Colonic mucosa (tissue), 4 donors: ENCODE measurements around the gene KIAA0232. TPM values are rescaled to one million over a fixed set of nuclear protein-coding genes. Genes with fewer than 3 reads are reported as not detected.
"Not testable (repeated sequence)": the region's sequence is repeated elsewhere in the genome, so short reads cannot be mapped to it uniquely, and the experiment has no call there.

Experiments used
- DNase-seq: peaks from one replicate; pipeline ENCODE4 v3.0.0-alpha.2; 2020
- H3K27ac ChIP-seq: fragments of 200-600 bp; one replicate; pipeline ENCODE4 v1.8.0; 2021
- H3K27me3 ChIP-seq: fragments of 200-600 bp; one replicate; pipeline ENCODE4 v1.8.0; 2021
- H3K36me3 ChIP-seq: fragments of 200-600 bp; one replicate; pipeline ENCODE4 v1.8.0; 2021
- H3K4me1 ChIP-seq: fragments of 200-600 bp; one replicate; pipeline ENCODE4 v1.8.0; 2021; ENCODE audit warnings: mild to moderate bottlenecking
- H3K4me3 ChIP-seq: fragments of 200-600 bp; one replicate; pipeline ENCODE4 v1.8.0; 2021
- H3K9ac ChIP-seq, 2 donors: one replicate each; pipeline ENCODE4 v1.7.0; 2013; ENCODE audit warnings: control low read depth in 2 of 2, low read depth in 2 of 2, low read length in 2 of 2
- H3K9me3 ChIP-seq: fragments of 200-600 bp; one replicate; pipeline ENCODE4 v1.8.0; 2021
- intact Hi-C: fragments of 100-400 bp; cut with DNase I; formaldehyde crosslinking; loops from one replicate; pipeline ENCODE4 v1.14.1; 2022
- total RNA-seq, 2 donors: library from RNA; stranded (reverse); fragmentation: NEBNext Ultra II Directional in 1 of 2; extraction: Animal tissue kit (Norgen Biotek cat#: 25700) in 1 of 2; gene quantifications; one replicate each; pipeline ENCODE4 v1.2.1, GENCODE V29; 2021
- TF ChIP-seq, protein P1 (sequence below): fragments of 200-600 bp; IDR thresholded peaks from one replicate; pipeline ENCODE4 v1.8.0; 2022; ENCODE audit warnings: antibody characterized with exemption, mild to moderate bottlenecking
- donor health status: healthy.
- donor health status: DM: no; HTN: no; CAD: no.
- donor health status: DM: no; HTN: no; CAD: no.

The KIAA0232 gene
- total RNA-seq, 2 donors from 2014 or later: 20.8 to 32.8 TPM

DNA sequence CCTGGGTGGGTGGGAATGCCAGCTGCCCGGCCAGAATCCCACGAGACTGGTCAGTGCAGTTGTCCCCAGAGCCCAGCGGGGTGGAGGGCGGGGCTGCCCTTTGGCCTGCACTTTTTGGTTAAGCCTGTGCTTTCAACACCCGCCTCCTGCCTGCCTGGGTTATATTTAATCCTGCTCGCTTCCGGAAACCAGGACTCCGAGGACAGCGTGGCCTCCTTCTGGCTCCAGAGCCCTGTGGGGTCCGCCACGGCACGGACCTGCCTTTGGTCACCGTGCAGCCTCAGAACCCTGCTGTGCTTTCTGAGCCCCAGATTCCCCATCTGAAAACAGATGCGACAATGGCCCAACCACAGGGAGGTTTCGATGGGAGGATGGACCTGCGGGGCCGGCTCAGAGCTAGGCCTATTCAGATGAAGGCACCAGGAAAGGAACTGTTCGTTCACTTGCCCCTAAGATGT, 29.4 kb upstream of the KIAA0232 start:
- intact Hi-C loops: no loop called here
- Histone ChIP-seq H3K4me1 (peaks cover 30% of the 10 kb centered on the region), H3K4me3 (no peak overlapping the region), H3K36me3 (no peaks in the 10 kb centered on the region), H3K27ac (no peak overlapping the region), H3K27me3 (no peaks in the 10 kb centered on the region), H3K9ac (peak overlapping the region in 1 of 2 donors; percentile 26), H3K9me3 (no peaks in the 10 kb centered on the region)
- TF ChIP-seq, protein P1, sequence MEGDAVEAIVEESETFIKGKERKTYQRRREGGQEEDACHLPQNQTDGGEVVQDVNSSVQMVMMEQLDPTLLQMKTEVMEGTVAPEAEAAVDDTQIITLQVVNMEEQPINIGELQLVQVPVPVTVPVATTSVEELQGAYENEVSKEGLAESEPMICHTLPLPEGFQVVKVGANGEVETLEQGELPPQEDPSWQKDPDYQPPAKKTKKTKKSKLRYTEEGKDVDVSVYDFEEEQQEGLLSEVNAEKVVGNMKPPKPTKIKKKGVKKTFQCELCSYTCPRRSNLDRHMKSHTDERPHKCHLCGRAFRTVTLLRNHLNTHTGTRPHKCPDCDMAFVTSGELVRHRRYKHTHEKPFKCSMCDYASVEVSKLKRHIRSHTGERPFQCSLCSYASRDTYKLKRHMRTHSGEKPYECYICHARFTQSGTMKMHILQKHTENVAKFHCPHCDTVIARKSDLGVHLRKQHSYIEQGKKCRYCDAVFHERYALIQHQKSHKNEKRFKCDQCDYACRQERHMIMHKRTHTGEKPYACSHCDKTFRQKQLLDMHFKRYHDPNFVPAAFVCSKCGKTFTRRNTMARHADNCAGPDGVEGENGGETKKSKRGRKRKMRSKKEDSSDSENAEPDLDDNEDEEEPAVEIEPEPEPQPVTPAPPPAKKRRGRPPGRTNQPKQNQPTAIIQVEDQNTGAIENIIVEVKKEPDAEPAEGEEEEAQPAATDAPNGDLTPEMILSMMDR: no peak
- DNase-seq: peak; percentile 87

DNA sequence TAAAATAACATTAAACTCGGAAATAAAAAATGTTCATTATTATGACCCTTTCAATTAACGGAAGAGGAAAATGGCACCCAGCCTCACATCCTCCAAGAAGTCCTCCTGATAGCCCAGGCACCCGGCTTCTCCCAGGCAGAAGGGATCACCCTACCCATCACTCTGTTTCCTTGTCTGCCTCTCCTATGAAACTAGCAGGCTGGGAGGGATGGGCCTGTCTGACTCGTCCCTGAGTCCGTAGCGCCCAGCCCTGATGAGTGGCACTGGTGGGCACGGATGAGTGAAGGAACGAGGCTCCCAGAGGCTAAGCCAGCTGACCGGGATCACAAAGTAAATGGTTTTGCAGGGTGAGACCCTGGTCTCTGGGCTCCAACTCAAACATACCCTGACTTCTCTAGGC, 28.6 kb upstream of the KIAA0232 start:
- H3K9ac ChIP-seq: no peak overlapping the region
- H3K27me3 ChIP-seq: no peaks in the 10 kb centered on the region
- no peak for DNase-seq
- no peak overlapping the region for H3K27ac ChIP-seq
- no peaks in the 10 kb centered on the region for H3K9me3 ChIP-seq
- H3K4me3 ChIP-seq: no peak overlapping the region
- TF ChIP-seq, protein P1: no peak
- peaks cover 26% of the 10 kb centered on the region for H3K4me1 ChIP-seq
- intact Hi-C loops: no loop called here
- H3K36me3 ChIP-seq: no peaks in the 10 kb centered on the region

DNA sequence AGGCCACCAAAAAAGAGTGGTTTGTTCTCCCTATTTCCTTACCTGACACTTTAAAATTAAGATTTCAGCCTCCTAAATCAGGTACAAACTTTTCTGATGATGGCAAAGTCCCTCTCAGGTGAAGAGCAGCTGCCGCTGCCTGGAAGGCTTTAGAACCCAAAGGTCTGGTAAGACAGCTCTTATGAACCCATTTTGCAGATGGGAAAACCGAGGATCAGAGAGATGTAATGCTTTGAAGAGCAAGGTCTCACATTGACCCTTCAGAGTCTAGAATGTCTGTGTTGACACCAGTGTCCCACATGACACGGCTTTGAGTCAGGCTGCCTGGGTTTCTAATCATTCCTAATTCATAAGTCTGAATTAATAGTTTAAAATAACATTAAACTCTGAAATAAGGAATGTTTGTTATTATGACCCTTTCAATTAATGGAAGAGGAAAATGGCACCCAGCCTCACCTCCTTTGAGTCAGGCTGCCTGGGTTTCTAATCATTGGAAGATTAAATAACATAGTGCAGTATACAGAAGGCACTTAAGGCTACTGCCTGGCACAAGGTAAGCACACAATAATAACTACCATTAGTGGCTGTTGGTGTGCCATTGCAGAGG, 27.9 kb upstream of the KIAA0232 start:
- no peaks in the 10 kb centered on the region for H3K36me3 ChIP-seq
- no peaks in the 10 kb centered on the region for H3K27me3 ChIP-seq
- no peak overlapping the region for H3K27ac ChIP-seq
- intact Hi-C loops: no loop called here
- H3K9ac ChIP-seq: no peak overlapping the region
- H3K4me1 ChIP-seq: peaks cover 24% of the 10 kb centered on the region
- H3K4me3 ChIP-seq: no peak overlapping the region
- TF ChIP-seq, protein P1: no peak
- H3K9me3 ChIP-seq: no peaks in the 10 kb centered on the region
- no peak for DNase-seq

DNA sequence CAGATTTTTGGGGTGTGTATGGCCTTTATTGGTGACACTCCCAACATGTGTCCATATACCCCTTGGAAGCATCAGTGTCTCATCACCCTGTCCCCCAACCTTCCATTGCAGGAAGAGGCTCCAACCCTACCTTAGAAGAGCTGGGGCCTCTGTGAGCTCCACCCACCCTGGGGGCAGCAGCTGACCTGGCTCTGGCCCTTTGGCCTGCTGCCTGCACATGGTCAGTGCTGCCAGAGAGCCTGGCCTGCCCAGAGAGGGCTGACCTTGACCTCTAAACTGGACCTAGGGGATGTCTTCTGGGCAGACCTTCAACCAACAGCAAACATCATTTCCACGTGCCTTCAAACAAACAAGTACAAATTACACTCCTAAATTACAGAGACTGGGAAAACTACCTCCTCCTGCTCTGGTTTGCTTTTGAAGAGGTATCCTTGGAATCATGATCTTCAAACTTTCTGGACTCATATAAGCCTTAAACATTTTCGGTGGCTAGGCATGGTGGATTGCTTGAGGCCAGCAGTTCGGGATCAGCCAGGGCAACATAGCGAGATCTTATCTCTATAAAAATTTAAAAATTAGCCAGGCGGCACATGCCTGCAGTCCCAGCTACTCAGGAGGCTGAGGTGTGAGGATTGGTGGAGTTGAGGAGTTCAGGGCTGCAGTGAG, 27.3 kb upstream of the KIAA0232 start:
- no peak for DNase-seq
- Histone ChIP-seq H3K9me3 (no peaks in the 10 kb centered on the region), H3K27ac (no peak overlapping the region), H3K9ac (no peak overlapping the region), H3K4me1 (peaks cover 18% of the 10 kb centered on the region), H3K36me3 (no peaks in the 10 kb centered on the region), H3K27me3 (no peaks in the 10 kb centered on the region), H3K4me3 (no peak overlapping the region)
- intact Hi-C loops: no loop called here
- TF ChIP-seq, protein P1: no peak

DNA sequence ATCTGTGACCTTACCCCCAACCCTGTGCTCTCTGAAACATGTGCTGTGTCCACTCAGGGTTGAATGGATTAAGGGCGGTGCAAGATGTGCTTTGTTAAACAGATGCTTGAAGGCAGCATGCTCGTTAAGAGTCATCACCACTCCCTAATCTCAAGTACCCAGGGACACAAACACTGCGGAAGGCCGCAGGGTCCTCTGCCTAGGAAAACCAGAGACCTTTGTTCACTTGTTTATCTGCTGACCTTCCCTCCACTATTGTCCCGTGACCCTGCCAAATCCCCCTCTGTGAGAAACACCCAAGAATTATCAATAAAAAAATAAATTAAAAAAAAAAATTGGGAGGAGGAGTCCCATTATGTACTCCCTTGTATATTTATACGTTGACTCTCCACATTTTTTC, 26.2 kb upstream of the KIAA0232 start:
- H3K9me3 ChIP-seq, H3K27me3 ChIP-seq, DNase-seq, H3K36me3 ChIP-seq, intact Hi-C loops, H3K9ac ChIP-seq, H3K4me3 ChIP-seq, H3K27ac ChIP-seq: not testable (repeated sequence)
- H3K4me1 ChIP-seq: peaks cover 11% of the 10 kb centered on the region

DNA sequence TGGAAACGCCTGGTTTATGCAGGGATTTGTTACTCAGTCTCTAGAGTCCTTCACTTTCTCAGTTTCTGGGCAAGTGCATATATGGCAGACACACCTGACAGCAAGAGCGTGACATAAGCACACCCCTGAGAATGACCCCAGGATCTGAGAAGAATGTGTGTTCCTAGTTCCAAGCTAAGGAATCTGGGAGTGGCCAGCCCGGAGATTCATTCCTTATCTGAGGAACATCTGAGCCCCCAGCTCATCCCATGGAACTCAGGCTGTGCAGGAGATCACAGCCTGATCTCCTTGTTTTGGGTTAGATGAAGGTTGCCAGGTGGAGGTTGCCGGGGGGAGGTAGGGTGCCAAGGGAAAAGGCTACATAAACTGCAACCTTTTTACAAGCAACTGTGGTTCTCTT, 23.8 kb upstream of the KIAA0232 start:
- TF ChIP-seq, protein P1: no peak

More for the DNA sequence above, 23.8 kb upstream of the KIAA0232 start:
- Histone ChIP-seq H3K9me3 (no peaks in the 10 kb centered on the region), H3K4me3 (no peak overlapping the region), H3K9ac (no peak overlapping the region), H3K4me1 (no peaks in the 10 kb centered on the region), H3K36me3 (no peaks in the 10 kb centered on the region), H3K27ac (no peak overlapping the region), H3K27me3 (no peaks in the 10 kb centered on the region)
- intact Hi-C loops: no loop called here
- DNase-seq: no peak
